Keratinocyte (primary cell): Measurements from ENCODE around the gene EPM2AIP1.

Experiments
- EZH2 ChIP-seq: IDR thresholded peaks from one replicate; pipeline ENCODE4 v1.6.1; 2012; ENCODE audit warnings: inconsistent platforms, mild to moderate bottlenecking, low read length, moderate library complexity
- TF ChIP-seq, protein P1 (sequence below), 3 experiments: IDR thresholded peaks in 1 of 3; conservative IDR thresholded peaks in 1 of 3; optimal IDR thresholded peaks in 1 of 3; 2 replicates in 2 of 3; 3 replicates in 1 of 3; pipeline versions ENCODE3 to v1.5.1; 2011; ENCODE audit warnings: low read length in 3 of 3, mild to moderate bottlenecking in 3 of 3, moderate library complexity in 2 of 3, control low read depth in 1 of 3, inconsistent platforms in 1 of 3; ENCODE audit not compliant: insufficient read depth in 2 of 3; ENCODE audit errors: extremely low read depth in 1 of 3

DNA sequence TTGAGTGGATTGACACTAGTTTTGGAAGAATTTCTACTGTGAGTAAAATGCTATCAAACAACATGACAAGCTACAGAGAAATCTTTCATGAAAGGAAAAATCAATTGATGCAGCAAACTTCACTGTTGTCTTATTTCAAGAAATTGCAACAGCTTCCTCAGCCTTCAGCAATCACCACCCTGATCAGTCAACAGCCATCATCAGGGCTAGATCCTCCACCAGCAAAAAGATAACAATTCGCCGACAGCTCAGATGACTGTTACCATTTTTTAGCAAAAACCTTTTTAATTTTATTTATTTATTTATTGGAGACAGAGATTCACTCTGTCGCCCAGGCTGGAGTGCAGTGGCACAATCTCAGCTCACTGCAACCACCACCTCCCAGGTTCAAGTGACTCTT, 44.4 kb upstream of the EPM2AIP1 start:
- TF ChIP-seq, protein P1, sequence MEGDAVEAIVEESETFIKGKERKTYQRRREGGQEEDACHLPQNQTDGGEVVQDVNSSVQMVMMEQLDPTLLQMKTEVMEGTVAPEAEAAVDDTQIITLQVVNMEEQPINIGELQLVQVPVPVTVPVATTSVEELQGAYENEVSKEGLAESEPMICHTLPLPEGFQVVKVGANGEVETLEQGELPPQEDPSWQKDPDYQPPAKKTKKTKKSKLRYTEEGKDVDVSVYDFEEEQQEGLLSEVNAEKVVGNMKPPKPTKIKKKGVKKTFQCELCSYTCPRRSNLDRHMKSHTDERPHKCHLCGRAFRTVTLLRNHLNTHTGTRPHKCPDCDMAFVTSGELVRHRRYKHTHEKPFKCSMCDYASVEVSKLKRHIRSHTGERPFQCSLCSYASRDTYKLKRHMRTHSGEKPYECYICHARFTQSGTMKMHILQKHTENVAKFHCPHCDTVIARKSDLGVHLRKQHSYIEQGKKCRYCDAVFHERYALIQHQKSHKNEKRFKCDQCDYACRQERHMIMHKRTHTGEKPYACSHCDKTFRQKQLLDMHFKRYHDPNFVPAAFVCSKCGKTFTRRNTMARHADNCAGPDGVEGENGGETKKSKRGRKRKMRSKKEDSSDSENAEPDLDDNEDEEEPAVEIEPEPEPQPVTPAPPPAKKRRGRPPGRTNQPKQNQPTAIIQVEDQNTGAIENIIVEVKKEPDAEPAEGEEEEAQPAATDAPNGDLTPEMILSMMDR (optimal IDR thresholded peaks at IDR 0.05 in 1 of 3, IDR thresholded peaks at IDR 0.05 in 1 of 3, conservative IDR thresholded peaks at IDR 0.05 in 1 of 3; ENCODE audit: extremely low read depth in 1 of 3, insufficient read depth in 2 of 3, low read length in 3 of 3): no peak
- TF ChIP-seq EZH2: no peak
